ENCODE data around the gene ADIRF.
"Not testable (repeated sequence)": the region's sequence is repeated elsewhere in the genome, so short reads cannot be mapped to it uniquely, and the experiment has no call there.

Gene ADIRF

GRCh38 chr10:86961481-86962091 is 6.7 kb upstream of the ADIRF start:
- no peak for DNase-seq

- DNase-seq, result no peak
Measured at GRCh38 chr10:86962136-86962980, 5.9 kb upstream of the ADIRF start.

- no peak for DNase-seq
Measured at GRCh38 chr10:86962981-86963310, 5.3 kb upstream of the ADIRF start.

- no peak for DNase-seq
Measured at GRCh38 chr10:86963341-86963919, 4.9 kb upstream of the ADIRF start.

GRCh38 chr10:86964061-86964846 is 4.0 kb upstream of the ADIRF start:
- no peak for DNase-seq

- no peak for DNase-seq
Measured at GRCh38 chr10:86964847-86965190, 3.5 kb upstream of the ADIRF start.

GRCh38 chr10:86965986-86966654 is 2.2 kb upstream of the ADIRF start:
- DNase-seq, result no peak

GRCh38 chr10:86967481-86967941 is 771 bp upstream of the ADIRF start:
- DNase-seq, result no peak

GRCh38 chr10:86968994-86969355 is 693 bp downstream of the ADIRF start:
- DNase-seq, result no peak

GRCh38 chr10:86969421-86970041 is 1.2 kb downstream of the ADIRF start:
- DNase-seq, result no peak

GRCh38 chr10:86970162-86970981 is 2.1 kb downstream of the ADIRF start:
- no peak for DNase-seq

GRCh38 chr10:86970982-86971231 is 2.6 kb downstream of the ADIRF start:
- no peak for DNase-seq

- DNase-seq, result peak; percentile 90
Measured at GRCh38 chr10:86971232-86971991, 3.1 kb downstream of the ADIRF start.

- no peak for DNase-seq
Measured at GRCh38 chr10:86972613-86973380, 4.5 kb downstream of the ADIRF start.

- no peak for DNase-seq
Measured at GRCh38 chr10:86974484-86974883, 6.2 kb downstream of the ADIRF start.

- DNase-seq, result no peak
Measured at GRCh38 chr10:86976362-86977056, 8.2 kb downstream of the ADIRF start.

GRCh38 chr10:86978457-86978856 is 10.2 kb downstream of the ADIRF start:
- DNase-seq, result not testable (repeated sequence)

- DNase-seq, result no peak
Measured at GRCh38 chr10:86979296-86979818, 11.1 kb downstream of the ADIRF start.

GRCh38 chr10:86979977-86980448 is 11.7 kb downstream of the ADIRF start:
- DNase-seq, result no peak
